ENCODE results near the gene RPL7A. TPM values are rescaled to one million over a fixed set of nuclear protein-coding genes. Genes with fewer than 3 reads are reported as not detected.

Gene RPL7A
- total RNA-seq, 1 experiment from 2014 or later, result 1,201 TPM

GRCh38 chr9:133346021-133346785 is 1.8 kb upstream of the RPL7A start:
- peak overlapping the region; percentile 93 for H3K4me3 ChIP-seq
- no peak overlapping the region for H3K27ac ChIP-seq
- no peak for DNase-seq (ENCODE audit: low read depth in 1 of 2, low spot score in 2 of 2)
- H3K27me3 ChIP-seq (replicated peaks), result no peaks in the 10 kb centered on the region
- no peaks in the 10 kb centered on the region for H3K9me3 ChIP-seq (replicated peaks)
- H3K4me1 ChIP-seq (replicated peaks), result peaks cover 23% of the 10 kb centered on the region
- H3K36me3 ChIP-seq, result peaks cover 87% of the 10 kb centered on the region

GRCh38 chr9:133347515-133347984 is 468 bp upstream of the RPL7A start:
- no peaks in the 10 kb centered on the region for H3K27me3 ChIP-seq (replicated peaks)
- peak in 1 of 2 experiments; percentile 48 for DNase-seq (ENCODE audit: low read depth in 1 of 2, low spot score in 2 of 2)
- no peaks in the 10 kb centered on the region for H3K9me3 ChIP-seq (replicated peaks)
- H3K4me1 ChIP-seq (replicated peaks), result peaks cover 23% of the 10 kb centered on the region
- H3K4me3 ChIP-seq, result peak overlapping the region; percentile 93
- H3K27ac ChIP-seq, result peak overlapping the region; percentile 92
- H3K36me3 ChIP-seq, result peaks cover 87% of the 10 kb centered on the region

- Histone ChIP-seq H3K27me3 (replicated peaks) (no peaks in the 10 kb centered on the region), H3K27ac (peak overlapping the region; percentile 92), H3K4me1 (replicated peaks) (peaks cover 23% of the 10 kb centered on the region), H3K9me3 (replicated peaks) (no peaks in the 10 kb centered on the region), H3K4me3 (peak overlapping the region; percentile 93), H3K36me3 (peaks cover 89% of the 10 kb centered on the region)
- DNase-seq (ENCODE audit: low read depth in 1 of 2, low spot score in 2 of 2), result no peak
These were observed 928 bp downstream of the RPL7A start for GRCh38 chr9:133348718-133349573.

GRCh38 chr9:133349965-133350616 is 2.1 kb downstream of the RPL7A start:
- no peak for DNase-seq (ENCODE audit: low read depth in 1 of 2, low spot score in 2 of 2)
- peaks cover 25% of the 10 kb centered on the region for H3K4me1 ChIP-seq (replicated peaks)
- peaks cover 86% of the 10 kb centered on the region for H3K36me3 ChIP-seq
- H3K27me3 ChIP-seq (replicated peaks), result no peaks in the 10 kb centered on the region
- no peaks in the 10 kb centered on the region for H3K9me3 ChIP-seq (replicated peaks)
- no peak overlapping the region for H3K27ac ChIP-seq
- H3K4me3 ChIP-seq, result no peak overlapping the region

GRCh38 chr9:133351526-133351907 is 3.5 kb downstream of the RPL7A start:
- no peak for DNase-seq (ENCODE audit: low read depth in 1 of 2, low spot score in 2 of 2)
- no peak overlapping the region for H3K27ac ChIP-seq
- H3K9me3 ChIP-seq (replicated peaks), result no peaks in the 10 kb centered on the region
- peaks cover 26% of the 10 kb centered on the region for H3K4me1 ChIP-seq (replicated peaks)
- H3K4me3 ChIP-seq, result no peak overlapping the region
- H3K27me3 ChIP-seq (replicated peaks), result no peaks in the 10 kb centered on the region
- peaks cover 72% of the 10 kb centered on the region for H3K36me3 ChIP-seq

- peaks cover 69% of the 10 kb centered on the region for H3K36me3 ChIP-seq
- H3K4me1 ChIP-seq (replicated peaks), result peaks cover 25% of the 10 kb centered on the region
- no peaks in the 10 kb centered on the region for H3K9me3 ChIP-seq (replicated peaks)
- H3K27me3 ChIP-seq (replicated peaks), result no peaks in the 10 kb centered on the region
- H3K4me3 ChIP-seq, result no peak overlapping the region
- DNase-seq (ENCODE audit: low read depth in 1 of 2, low spot score in 2 of 2), result peak in 1 of 2 experiments; percentile 57
- no peak overlapping the region for H3K27ac ChIP-seq
These were observed 4.1 kb downstream of the RPL7A start for GRCh38 chr9:133351908-133352634.

- Histone ChIP-seq H3K27me3 (replicated peaks) (no peaks in the 10 kb centered on the region), H3K4me1 (replicated peaks) (peaks cover 26% of the 10 kb centered on the region), H3K4me3 (no peak overlapping the region), H3K36me3 (peaks cover 74% of the 10 kb centered on the region), H3K27ac (no peak overlapping the region), H3K9me3 (replicated peaks) (no peaks in the 10 kb centered on the region)
- DNase-seq (ENCODE audit: low read depth in 1 of 2, low spot score in 2 of 2), result no peak
These were observed 4.8 kb downstream of the RPL7A start for GRCh38 chr9:133352635-133353340.

GRCh38 chr9:133353548-133353947 is 5.5 kb downstream of the RPL7A start:
- H3K36me3 ChIP-seq, result peaks cover 72% of the 10 kb centered on the region
- H3K9me3 ChIP-seq (replicated peaks), result no peaks in the 10 kb centered on the region
- no peak for DNase-seq (ENCODE audit: low read depth in 1 of 2, low spot score in 2 of 2)
- H3K4me3 ChIP-seq, result no peak overlapping the region
- peaks cover 26% of the 10 kb centered on the region for H3K4me1 ChIP-seq (replicated peaks)
- no peaks in the 10 kb centered on the region for H3K27me3 ChIP-seq (replicated peaks)
- no peak overlapping the region for H3K27ac ChIP-seq

GRCh38 chr9:133354766-133355165 is 6.7 kb downstream of the RPL7A start:
- no peak overlapping the region; the same call in 1 of the 2 replicates for H3K4me3 ChIP-seq
- no peak overlapping the region for H3K27ac ChIP-seq
- H3K9me3 ChIP-seq (replicated peaks), result no peaks in the 10 kb centered on the region
- H3K27me3 ChIP-seq (replicated peaks), result no peaks in the 10 kb centered on the region
- peaks cover 15% of the 10 kb centered on the region for H3K4me1 ChIP-seq (replicated peaks)
- no peak for DNase-seq (ENCODE audit: low read depth in 1 of 2, low spot score in 2 of 2)
- H3K36me3 ChIP-seq, result peaks cover 72% of the 10 kb centered on the region

- no peak overlapping the region for H3K27ac ChIP-seq
- peaks cover 72% of the 10 kb centered on the region for H3K36me3 ChIP-seq
- no peak for DNase-seq (ENCODE audit: low read depth in 1 of 2, low spot score in 2 of 2)
- H3K27me3 ChIP-seq (replicated peaks), result no peaks in the 10 kb centered on the region
- peak overlapping the region; percentile 64 for H3K4me3 ChIP-seq
- no peaks in the 10 kb centered on the region for H3K9me3 ChIP-seq (replicated peaks)
- H3K4me1 ChIP-seq (replicated peaks), result peaks cover 13% of the 10 kb centered on the region
These were observed 7.9 kb downstream of the RPL7A start for GRCh38 chr9:133355881-133356357.

- no peak within 1 kb of the TSS for H3K27ac ChIP-seq
- H3K36me3 ChIP-seq, result peaks cover 72% of the 10 kb centered on the region
- H3K4me3 ChIP-seq, result peak within 1 kb of the TSS; percentile 64
- H3K9me3 ChIP-seq (replicated peaks), result no peaks in the 10 kb centered on the region
- H3K27me3 ChIP-seq (replicated peaks), result no peaks in the 10 kb centered on the region
- peak; percentile 22 to 84 for DNase-seq (ENCODE audit: low read depth in 1 of 2, low spot score in 2 of 2)
- H3K4me1 ChIP-seq (replicated peaks), result peaks cover 13% of the 10 kb centered on the region
These were observed 8.5 kb downstream of the RPL7A start, which contains the start of the genes SURF1 and SURF2 for GRCh38 chr9:133356391-133357091. TSS of gene SURF1 (minus strand) at chr9:133356487. CDS start at chr9:133356453, 34 bp downstream. TSS of gene SURF2 (plus strand) at chr9:133356550. CDS start at chr9:133356593, 43 bp downstream.

GRCh38 chr9:133357656-133358055 is 9.6 kb downstream of the RPL7A start:
- DNase-seq (ENCODE audit: low read depth in 1 of 2, low spot score in 2 of 2), result no peak
- Histone ChIP-seq H3K4me3 (no peak overlapping the region), H3K36me3 (peaks cover 72% of the 10 kb centered on the region), H3K27me3 (replicated peaks) (no peaks in the 10 kb centered on the region), H3K27ac (no peak overlapping the region), H3K4me1 (replicated peaks) (peaks cover 13% of the 10 kb centered on the region), H3K9me3 (replicated peaks) (no peaks in the 10 kb centered on the region)
